AG08396 (cell line): ENCODE results near the gene SLC39A11.
"Not testable (repeated sequence)": the region's sequence is repeated elsewhere in the genome, so short reads cannot be mapped to it uniquely, and the experiment has no call there.

ENCODE experiments used
- DNase-seq: peaks from one replicate; pipeline ENCODE4 v3.0.0; 2012; ENCODE audit warnings: low spot score, mixed read lengths

SLC39A11 gene

GRCh38 chr17:72829883-72830282, 262.6 kb downstream of the SLC39A11 start:
- DNase-seq = no peak

DNA sequence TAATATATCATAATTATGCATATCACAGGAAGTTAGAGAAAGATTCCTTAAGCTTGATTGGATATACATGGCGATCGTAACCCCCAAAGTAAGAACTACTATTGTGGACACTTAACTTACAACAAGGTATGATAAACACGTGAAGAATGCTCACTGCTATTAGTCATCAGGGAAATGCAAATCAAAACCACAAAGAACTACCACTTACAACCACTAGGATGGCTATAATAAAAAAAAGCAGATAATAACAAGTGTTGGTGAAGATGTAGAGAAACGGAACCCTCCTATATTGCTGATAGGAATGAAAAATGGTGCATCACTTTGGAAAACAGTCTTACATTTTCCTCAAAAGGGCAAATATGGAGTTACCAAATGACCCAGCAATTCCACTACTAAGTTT, 265.9 kb downstream of the SLC39A11 start:
- no peak for DNase-seq

DNA sequence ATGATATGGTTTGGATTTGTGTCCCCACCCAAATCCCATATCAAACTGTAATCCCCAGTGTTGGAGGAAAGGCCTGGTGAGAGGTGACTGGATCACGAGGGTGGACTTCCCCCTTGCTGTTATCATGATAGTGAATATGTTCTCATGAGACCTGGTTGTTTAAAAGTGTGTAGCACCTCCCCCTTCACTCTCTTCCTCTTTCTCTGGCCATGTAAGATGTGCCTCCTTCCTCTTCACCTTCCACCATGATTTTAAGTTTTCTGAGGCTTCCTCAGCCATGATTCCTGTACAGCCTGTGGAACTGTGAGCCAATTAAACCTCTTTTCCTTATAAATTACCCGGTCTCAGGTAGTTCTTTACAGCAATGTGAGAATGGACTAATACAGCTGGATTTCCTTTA, 266.4 kb downstream of the SLC39A11 start:
- DNase-seq = not testable (repeated sequence)

DNA sequence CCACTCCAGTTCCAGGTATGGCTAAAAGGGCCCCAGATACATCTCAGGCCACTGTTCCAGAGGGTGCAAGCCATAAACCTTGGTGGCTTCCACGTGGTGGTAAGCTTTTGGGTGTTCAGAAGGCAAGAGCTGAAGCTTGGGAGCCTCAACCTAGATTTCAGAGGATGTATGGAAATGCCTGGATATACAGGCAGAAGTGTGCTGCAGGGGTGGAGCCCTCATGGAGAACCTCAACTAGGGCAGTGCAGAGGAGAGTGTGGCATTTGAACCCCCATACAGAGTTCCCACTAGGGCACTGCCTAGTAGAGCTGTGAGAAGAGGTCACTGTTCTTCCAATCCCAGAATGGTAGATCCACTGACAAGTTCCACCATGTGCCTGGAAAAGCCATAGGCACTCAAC, 267.3 kb downstream of the SLC39A11 start:
- DNase-seq = no peak

DNA sequence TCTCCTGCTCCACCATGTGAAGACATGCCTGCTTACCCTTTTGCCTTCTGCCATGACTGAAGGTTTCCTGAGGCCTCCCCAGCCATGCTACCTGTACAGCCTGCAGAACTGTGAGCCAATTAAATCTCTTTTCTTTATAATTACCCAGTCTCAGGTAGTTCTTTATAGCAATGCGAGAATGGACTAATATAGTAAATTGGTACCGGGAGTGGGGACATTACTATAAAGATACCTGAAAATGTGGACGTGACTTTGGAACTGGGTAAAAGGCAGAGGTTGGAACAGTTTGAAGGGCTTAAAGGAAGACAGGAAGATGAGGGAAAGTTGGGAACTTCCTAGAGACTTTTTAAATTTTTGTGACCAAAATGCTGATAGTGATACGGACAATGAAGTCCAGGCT, 268.2 kb downstream of the SLC39A11 start:
- not testable (repeated sequence) for DNase-seq

DNA sequence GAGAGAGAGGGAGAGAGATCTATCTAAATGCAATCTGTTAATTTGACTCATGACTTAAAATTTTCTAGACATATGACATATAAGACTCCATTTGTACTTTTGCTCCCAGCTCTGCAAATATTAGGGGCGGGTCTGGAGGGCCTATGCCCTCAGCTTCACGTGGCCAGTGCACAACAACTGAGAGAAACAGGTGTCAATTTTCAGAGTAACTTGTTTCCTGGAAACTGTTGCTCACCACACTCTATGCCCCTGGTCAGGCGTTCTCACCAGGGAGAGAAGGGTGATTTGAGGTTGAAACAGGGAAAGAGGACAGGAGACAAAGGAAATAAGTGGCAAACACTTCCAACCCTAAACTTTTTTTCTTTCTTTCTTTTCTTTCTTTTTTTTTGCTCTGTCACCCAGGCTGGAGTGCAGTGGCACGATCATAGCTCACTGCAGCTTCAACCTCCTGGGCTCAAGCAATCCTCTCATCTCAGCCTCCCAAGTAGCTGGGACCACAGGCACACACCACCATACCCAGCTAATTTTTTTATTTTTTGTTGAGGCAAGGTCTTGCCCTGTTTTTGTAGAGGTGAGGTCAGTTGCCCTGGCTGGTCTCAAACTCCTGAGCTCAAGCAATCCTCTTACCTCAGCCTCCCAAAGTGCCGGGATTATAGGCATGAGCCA, 270.0 kb downstream of the SLC39A11 start:
- no peak for DNase-seq

- DNase-seq = no peak
These were observed 276.1 kb downstream of the SLC39A11 start for GRCh38 chr17:72816406-72816805.

DNA sequence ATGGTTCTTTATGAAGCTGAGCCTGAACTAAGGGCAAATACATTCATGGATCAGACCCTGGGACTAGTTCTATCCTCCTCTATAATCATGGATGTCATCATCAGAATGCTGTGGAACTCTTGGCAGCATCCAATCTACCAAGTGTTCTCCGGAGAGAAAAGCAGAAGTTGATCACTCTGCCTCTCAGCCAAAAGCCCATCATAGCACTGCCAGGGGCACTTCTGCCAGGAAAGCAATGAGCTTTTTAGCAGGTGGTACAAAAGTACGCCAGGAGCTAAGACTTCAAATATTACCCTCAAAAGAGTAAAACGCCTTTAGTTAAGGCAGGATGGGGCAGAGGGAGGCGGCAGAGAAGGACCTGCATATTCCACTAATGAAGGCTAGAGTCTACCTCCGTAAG, 279.0 kb downstream of the SLC39A11 start:
- no peak for DNase-seq

GRCh38 chr17:72812823-72813222, 279.7 kb downstream of the SLC39A11 start:
- DNase-seq = peak; percentile 15

GRCh38 chr17:72811976-72812687, 280.4 kb downstream of the SLC39A11 start:
- DNase-seq = no peak

- DNase-seq = no peak
These were observed 281.4 kb downstream of the SLC39A11 start for GRCh38 chr17:72810991-72811508.

GRCh38 chr17:72806011-72806410, 286.5 kb downstream of the SLC39A11 start:
- DNase-seq = no peak

DNA sequence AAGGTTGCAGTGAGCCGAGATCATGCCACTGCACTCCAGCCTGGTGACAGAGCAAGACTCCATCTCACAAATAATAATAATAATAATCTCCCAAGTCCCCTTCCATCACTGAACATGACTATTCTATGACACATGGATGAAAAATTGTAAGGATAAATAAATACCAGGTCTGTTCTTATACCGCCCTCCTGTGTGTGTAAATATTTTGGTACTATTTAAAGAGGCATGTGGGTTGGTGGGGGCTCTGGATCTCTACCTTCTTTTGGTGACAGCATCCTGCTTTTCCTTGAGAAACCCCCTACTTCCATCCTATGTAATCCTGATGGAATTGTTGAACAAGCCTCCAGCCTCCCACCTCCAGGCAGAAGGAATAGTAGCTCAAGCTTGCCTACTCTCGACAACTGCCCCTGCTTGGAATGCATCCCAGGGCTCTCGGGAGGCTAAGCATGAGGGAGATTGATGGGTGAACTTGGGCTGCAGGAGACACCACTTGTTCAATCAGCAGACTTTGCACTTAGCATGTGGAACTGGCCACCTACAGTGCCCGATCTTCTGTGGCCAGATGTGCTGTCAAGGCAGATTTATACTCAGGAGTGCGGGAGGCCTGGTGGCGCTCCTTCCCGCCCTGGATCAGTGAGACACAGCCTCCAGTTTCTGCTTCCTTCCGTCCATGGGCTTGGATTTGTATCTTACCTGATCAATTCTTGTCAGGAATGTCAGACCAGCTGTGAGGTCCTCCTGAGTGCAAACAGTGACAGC, 287.4 kb downstream of the SLC39A11 start:
- peak; percentile 29 for DNase-seq

DNA sequence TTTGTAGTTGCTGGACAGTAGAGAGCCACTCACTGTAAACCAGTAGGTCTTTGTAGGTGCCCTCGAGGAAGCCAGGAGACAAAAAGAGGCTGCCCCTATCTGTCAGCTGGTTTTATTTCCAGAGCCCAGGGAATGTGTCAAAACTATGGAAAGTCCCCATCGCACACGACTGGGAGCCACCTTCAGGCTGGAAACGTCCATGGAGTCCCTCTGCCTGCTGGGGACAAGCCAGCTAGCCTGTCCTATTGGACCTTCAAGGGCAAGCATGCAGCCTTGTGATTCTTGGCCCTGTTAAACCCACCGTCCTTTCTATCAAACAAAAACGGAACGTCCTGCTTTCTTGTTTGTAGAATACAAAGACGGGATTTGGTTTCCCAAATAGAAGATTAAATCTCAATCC, 289.8 kb downstream of the SLC39A11 start:
- no peak for DNase-seq

DNA sequence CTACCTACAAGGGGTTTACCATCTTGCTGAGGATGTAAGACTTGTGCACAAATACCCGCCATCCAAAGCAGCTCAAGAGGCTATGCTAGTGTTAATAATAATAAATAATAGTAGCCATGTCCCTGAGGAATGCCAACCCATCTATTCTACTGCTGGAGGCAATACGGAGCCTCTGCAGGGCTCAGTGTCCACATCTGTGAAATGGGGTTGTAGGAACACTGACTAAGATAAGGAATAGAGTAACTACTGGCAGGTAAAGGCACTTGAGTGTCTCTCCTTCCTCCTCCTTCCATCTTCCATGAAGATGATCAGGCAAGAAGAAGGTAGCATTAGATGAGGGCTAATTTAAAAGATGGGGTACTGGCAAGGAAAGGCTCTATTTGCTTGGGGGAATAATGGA, 295.3 kb downstream of the SLC39A11 start:
- no peak for DNase-seq

DNA sequence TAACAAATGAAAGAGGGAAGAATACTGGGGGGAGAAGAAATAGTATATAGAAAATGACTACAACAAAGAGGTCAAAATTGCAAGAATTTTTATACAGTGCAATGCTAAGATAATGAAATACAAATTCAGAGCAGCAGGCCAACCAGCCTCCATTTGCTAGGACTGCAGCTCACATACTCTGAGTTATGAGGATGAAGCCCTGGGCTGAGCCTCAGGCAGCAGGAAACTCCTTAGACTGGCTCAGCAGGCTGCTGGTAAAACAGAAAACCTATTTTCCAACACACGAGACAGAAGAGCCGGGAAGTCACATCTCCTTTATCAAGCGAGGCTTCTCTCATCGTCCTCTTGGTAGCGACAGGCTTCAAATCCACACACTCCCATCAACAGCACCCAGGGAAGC, 296.5 kb downstream of the SLC39A11 start:
- no peak for DNase-seq

GRCh38 chr17:72794152-72794551, 298.3 kb downstream of the SLC39A11 start:
- no peak for DNase-seq

GRCh38 chr17:72792771-72793170, 299.7 kb downstream of the SLC39A11 start:
- no peak for DNase-seq

DNA sequence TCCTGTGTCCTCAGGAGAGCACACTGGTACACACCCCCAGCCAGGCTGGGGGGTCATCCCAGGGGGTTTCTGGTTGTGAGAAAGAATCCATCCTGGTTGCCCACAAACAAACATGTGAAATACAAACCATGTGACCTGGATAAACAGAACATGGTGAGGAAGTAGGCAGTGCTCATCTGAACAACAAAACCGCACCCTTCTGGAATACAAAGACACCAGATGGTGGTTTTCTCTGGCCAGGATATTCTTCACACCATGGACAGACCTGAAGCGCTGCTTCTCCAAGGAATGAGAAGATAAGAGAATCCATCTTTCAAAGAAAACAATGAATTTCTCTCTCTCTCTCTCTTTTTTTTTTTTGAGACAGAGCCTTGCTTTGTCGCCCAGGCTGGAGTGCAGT, 302.3 kb downstream of the SLC39A11 start:
- no peak for DNase-seq

DNA sequence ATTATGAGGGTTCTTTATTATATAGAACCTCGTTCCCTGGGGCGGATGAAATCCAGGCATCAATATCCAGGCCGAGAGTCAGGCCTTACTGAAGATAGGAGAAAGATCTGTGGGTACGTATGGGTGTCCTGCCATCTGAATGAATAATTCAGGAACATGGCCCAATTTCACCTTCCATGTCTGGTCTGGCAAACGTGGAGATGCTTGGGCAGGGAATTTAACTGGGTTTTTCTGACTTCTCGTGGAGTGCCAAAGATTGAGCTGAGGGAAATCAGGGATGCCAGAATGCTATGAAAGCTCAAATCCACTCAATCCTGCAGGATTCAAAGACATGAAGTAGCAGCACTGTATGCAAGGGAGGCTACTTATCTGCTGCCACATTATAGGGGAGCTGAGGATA, 302.8 kb downstream of the SLC39A11 start:
- no peak for DNase-seq

DNA sequence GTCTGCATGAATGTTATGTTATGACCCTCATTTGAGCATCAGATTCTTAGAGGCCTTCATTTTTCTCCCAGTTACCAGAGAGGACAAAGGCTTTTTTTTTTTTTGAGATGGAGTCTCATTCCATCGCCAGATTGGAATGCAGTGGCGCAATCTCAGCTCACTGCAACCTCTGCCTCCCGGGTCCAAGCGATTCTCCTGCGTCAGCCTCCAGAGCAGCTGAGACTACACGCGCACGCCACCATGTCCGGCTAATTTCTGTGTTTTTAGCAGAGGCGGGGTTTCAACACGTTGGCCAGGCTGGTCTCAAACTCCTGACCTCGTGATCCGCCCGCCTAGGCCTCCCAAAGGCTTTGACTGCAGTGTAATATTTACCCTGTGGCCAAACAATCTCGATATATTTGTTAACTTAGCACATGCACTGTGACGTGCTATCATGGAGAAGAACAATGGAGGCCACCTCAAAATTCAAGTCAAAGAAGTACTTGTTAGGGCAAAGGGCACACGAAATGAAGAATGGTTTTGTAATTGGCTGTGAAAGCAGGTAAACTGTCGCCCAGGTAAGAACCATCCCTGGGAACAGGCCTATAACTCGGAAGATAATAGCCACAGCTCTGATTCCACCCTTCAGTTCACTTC, 303.4 kb downstream of the SLC39A11 start:
- DNase-seq = no peak

DNA sequence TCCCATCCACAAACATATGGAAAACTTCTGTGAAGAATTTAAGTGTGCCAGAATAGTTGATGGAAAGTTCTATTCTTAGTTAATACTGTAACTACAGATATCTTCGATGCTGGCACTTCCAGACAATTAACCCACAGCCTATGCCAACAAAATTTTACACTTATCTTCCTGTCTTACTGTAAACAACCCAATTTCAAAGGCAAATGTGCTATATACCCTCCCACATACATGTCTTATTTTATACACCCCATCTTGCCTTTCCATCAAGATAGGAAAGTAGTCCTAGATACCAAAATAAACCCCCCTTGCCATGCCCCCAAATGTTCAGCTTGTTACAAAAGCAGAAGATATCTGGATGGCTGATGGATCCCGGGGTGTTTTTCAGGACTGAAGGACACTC, 306.3 kb downstream of the SLC39A11 start:
- no peak for DNase-seq
